ENCODE data around the gene KCNE4.

GRCh38 chr2:223060201-223060825 lies 8.3 kb downstream of the KCNE4 start:
- no peak for TF ChIP-seq POLR2A (IDR thresholded peaks at IDR 0.05)
- TF ChIP-seq CTCF (IDR thresholded peaks at IDR 0.05 in 4 of 5, conservative IDR thresholded peaks at IDR 0.05 in 1 of 5): no peak
